IMR-90 (cell line): ENCODE measurements around the gene HMHB1. TPM values are rescaled to one million over a fixed set of nuclear protein-coding genes. Genes with fewer than 3 reads are reported as not detected.

Experiments used
- ATAC-seq: fragments of 200-7000 bp; cut with Tn5 transposase; 2 replicates; pipeline ENCODE4 v1.9.1; 2020; ENCODE audit warnings: low read depth, mild to moderate bottlenecking, moderate library complexity
- BruUV-seq: library from RNA; stranded (reverse); fragments of 400-500 nt; replicated peaks from 2 replicates; lab custom pipeline; 2021; lab: Mats Ljungman, UMichigan
- CTCF ChIA-PET: fragments of 300-600 bp; formaldehyde crosslinking; extraction: SDS; loops from one replicate; lab custom pipeline; 2021; ENCODE audit warnings: antibody characterized with exemption; lab: Yijun Ruan, JAX
- POLR2A ChIA-PET: fragments of 300-600 bp; sonication (Branson Sonifier 250); formaldehyde crosslinking; loops from one replicate; lab custom pipeline; 2022; ENCODE audit warnings: antibody characterized with exemption; ENCODE audit not compliant: unreplicated experiment; lab: Charles Lee
- DNase-seq: peaks from one replicate; pipeline ENCODE4 v3.0.0; 2013
- H2AFZ ChIP-seq: replicated peaks from 2 replicates; pipeline ENCODE3; 2013; ENCODE audit warnings: low read length, mild to moderate bottlenecking; ENCODE audit not compliant: poor library complexity
- H2AK5ac ChIP-seq: 2 replicates; pipeline ENCODE4 v1.6.1; 2013; ENCODE audit warnings: low read depth, low read length, inconsistent platforms
- H2AK9ac ChIP-seq: replicated peaks from 2 replicates; pipeline ENCODE3; 2013; ENCODE audit warnings: mild to moderate bottlenecking, low read depth, low read length, moderate library complexity; ENCODE audit not compliant: poor library complexity
- H2BK120ac ChIP-seq: 2 replicates; pipeline ENCODE4 v1.6.1; 2013; ENCODE audit warnings: low read depth, low read length, inconsistent platforms
- H2BK15ac ChIP-seq: 3 replicates; pipeline ENCODE4 v1.6.1; 2013; ENCODE audit warnings: low read depth, low read length, inconsistent platforms
- H2BK20ac ChIP-seq: 2 replicates; pipeline ENCODE4 v1.6.1; 2013; ENCODE audit warnings: low read depth, mild to moderate bottlenecking, inconsistent platforms, low read length, moderate library complexity
- H2BK5ac ChIP-seq: 2 replicates; pipeline ENCODE4 v1.6.1; 2013; ENCODE audit warnings: mild to moderate bottlenecking, low read depth, low read length, inconsistent platforms; ENCODE audit not compliant: poor library complexity, severe bottlenecking
- H3K14ac ChIP-seq: replicated peaks from 2 replicates; pipeline ENCODE4 v1.6.1; 2013; ENCODE audit warnings: low read depth, low read length, inconsistent platforms
- H3K18ac ChIP-seq: 2 replicates; pipeline ENCODE4 v1.6.1; 2013; ENCODE audit warnings: low read depth, low read length, control low read depth
- H3K23ac ChIP-seq: 2 replicates; pipeline ENCODE4 v1.6.1; 2013; ENCODE audit warnings: low read depth, low read length, inconsistent platforms
- H3K27ac ChIP-seq: 2 replicates; pipeline ENCODE4 v1.5.1; 2013; ENCODE audit warnings: mild to moderate bottlenecking, control low read depth, low read length; ENCODE audit not compliant: insufficient read depth
- H3K27me3 ChIP-seq: 2 replicates; pipeline ENCODE4 v1.6.1; 2013; ENCODE audit warnings: low read length; ENCODE audit not compliant: control insufficient read depth, insufficient read depth
- H3K36me3 ChIP-seq: 2 replicates; pipeline ENCODE4 v1.6.1; 2013; ENCODE audit warnings: low read length, mixed read lengths; ENCODE audit not compliant: control insufficient read depth, insufficient read depth
- H3K4ac ChIP-seq: 2 replicates; pipeline ENCODE4 v1.6.1; 2013; ENCODE audit warnings: low read depth, low read length, inconsistent platforms
- H3K4me1 ChIP-seq: 2 replicates; pipeline ENCODE4 v1.6.1; 2013; ENCODE audit warnings: low read length, mixed read lengths; ENCODE audit not compliant: control insufficient read depth, insufficient read depth
- H3K4me2 ChIP-seq: 2 replicates; pipeline ENCODE4 v1.6.1; 2013; ENCODE audit warnings: low read depth, mild to moderate bottlenecking, control low read depth, low read length, moderate library complexity
- H3K4me3 ChIP-seq: 2 replicates; pipeline ENCODE4 v1.5.1; 2013; ENCODE audit warnings: low read depth, mild to moderate bottlenecking, control low read depth, low read length, moderate library complexity; ENCODE audit not compliant: insufficient read depth
- H3K56ac ChIP-seq: 2 replicates; pipeline ENCODE4 v1.6.1; 2013; ENCODE audit warnings: low read length, inconsistent platforms; ENCODE audit not compliant: insufficient read depth; ENCODE audit errors: extremely low read depth
- H3K79me1 ChIP-seq, 2 experiments: 2 replicates each; pipeline ENCODE4 v1.6.1; 2013; ENCODE audit warnings: low read length in 2 of 2, inconsistent platforms in 1 of 2, low read depth in 1 of 2
- H3K9ac ChIP-seq: 2 replicates; pipeline ENCODE4 v1.6.1; 2013; ENCODE audit warnings: low read depth, low read length, control low read depth
- H3K9me1 ChIP-seq: 2 replicates; pipeline ENCODE4 v1.6.1; 2013; ENCODE audit warnings: low read length, inconsistent platforms; ENCODE audit not compliant: insufficient read depth
- H3K9me3 ChIP-seq: 2 replicates; pipeline ENCODE4 v1.6.1; 2013; ENCODE audit warnings: low read length; ENCODE audit not compliant: control insufficient read depth, insufficient read depth
- H4K20me1 ChIP-seq: 2 replicates; pipeline ENCODE4 v1.6.1; 2013; ENCODE audit warnings: low read length, inconsistent platforms; ENCODE audit not compliant: insufficient read depth
- H4K5ac ChIP-seq: 2 replicates; pipeline ENCODE4 v1.6.1; 2013; ENCODE audit warnings: mild to moderate bottlenecking, low read depth, low read length, control low read depth
- H4K8ac ChIP-seq, 2 experiments: 2 replicates each; pipeline ENCODE4 v1.6.1; 2013; ENCODE audit warnings: low read depth in 2 of 2, low read length in 2 of 2, control low read depth in 1 of 2, inconsistent platforms in 1 of 2
- H4K91ac ChIP-seq: 2 replicates; pipeline ENCODE4 v1.6.1; 2013; ENCODE audit warnings: low read depth, low read length, inconsistent platforms; ENCODE audit not compliant: insufficient read depth
- CEBPB ChIP-seq: IDR thresholded peaks from 2 replicates; pipeline ENCODE4 v1.6.1; 2012; ENCODE audit warnings: low read depth, low read length, improper control_type of control experiment
- ELK1 ChIP-seq: fragments of 150-350 bp; IDR thresholded peaks from 2 replicates; pipeline ENCODE4 v1.6.1; 2016; ENCODE audit warnings: low read depth, mild to moderate bottlenecking, low read length, moderate library complexity, borderline replicate concordance
- FOS ChIP-seq: fragments of 150-350 bp; IDR thresholded peaks from 2 replicates; pipeline ENCODE4 v1.6.1; 2016; ENCODE audit warnings: low read depth, low read length
- MAZ ChIP-seq: IDR thresholded peaks from 2 replicates; pipeline ENCODE4 v1.6.1; 2012; ENCODE audit warnings: low read depth, mild to moderate bottlenecking, low read length, improper control_type of control experiment, moderate library complexity, borderline replicate concordance
- RAD21 ChIP-seq: IDR thresholded peaks from 2 replicates; pipeline ENCODE4 v1.6.1; 2012; ENCODE audit warnings: low read length, improper control_type of control experiment
- RFX5 ChIP-seq: IDR thresholded peaks from 2 replicates; pipeline ENCODE4 v1.8.0; 2012; ENCODE audit warnings: low read depth, mild to moderate bottlenecking, low read length, moderate library complexity
- WGBS, 2 experiments: methylation state at CpG; one replicate each; pipeline versions ENCODE4 v1.1.5 to v1.1.7; 2013; ENCODE audit warnings: missing lambda C conversion rate in 2 of 2; ENCODE audit not compliant: insufficient read length in 1 of 2; ENCODE audit errors: extremely low coverage in 2 of 2; 5-methylcytosine and 5-hydroxymethylcytosine counted together
- dilution Hi-C: fragments of 300-500 bp; cut with HindIII; formaldehyde crosslinking; loops from one replicate; pipeline ENCODE4 v1.14.3; 2018; ENCODE audit warnings: low sequenced_read_pairs; ENCODE audit not compliant: unreplicated experiment
- in situ Hi-C: fragments of 300-500 bp; cut with MboI; formaldehyde crosslinking; loops from 3 replicates; pipeline ENCODE4 v1.14.3; 2019; ENCODE audit warnings: low sequenced_read_pairs, inconsistent platforms, mixed read lengths
- intact Hi-C: fragments of 100-400 bp; cut with micrococcal nuclease; formaldehyde crosslinking; loops from 2 replicates; pipeline ENCODE4 v1.10.0; 2022
- polyA plus RNA-seq, 3 experiments: library from polyadenylated mRNA; depleted of rRNA; stranded (reverse); fragments of >200 nt; gene quantifications; 2 replicates each; pipeline ENCODE4 v1.2.3, GENCODE V29; 2012; ENCODE audit warnings: low replicate concordance in 1 of 3
- total RNA-seq: library from RNA; depleted of rRNA; stranded (reverse); fragments of >200 nt; gene quantifications from 2 replicates; pipeline ENCODE4 v1.2.3, GENCODE V29; 2012

HMHB1 gene
- total and polyA plus RNA-seq, 2 of the 4 experiments (the other 2 are of a cell fraction): not detected

GRCh38 chr5:143767162-143767561 is 44.8 kb upstream of the HMHB1 start:
- 100% methylated on average over 1 of the region's 3 CpGs; no CpG with 5 or more reads in 1 of the 2 experiments for WGBS, 2 experiments
- Histone ChIP-seq H3K4me2 (no peak overlapping the region), H2AK9ac (no peak overlapping the region), H2AFZ (no peak overlapping the region), H2BK120ac (no peak overlapping the region), H3K56ac (no peak overlapping the region), H3K27ac (no peak overlapping the region), H3K9me1 (peaks cover 3% of the 10 kb centered on the region; the same call in 1 of the 2 replicates), H3K9ac (no peak overlapping the region), H2BK15ac (no peak overlapping the region; the same call in 2 of the 3 replicates), H3K14ac (no peak overlapping the region), H3K18ac (no peak overlapping the region), H4K8ac (no peak overlapping the region), H4K5ac (no peak overlapping the region), H2BK5ac (no peak overlapping the region), H4K91ac (no peak overlapping the region), H2AK5ac (no peak overlapping the region), H3K4ac (no peak overlapping the region), H3K4me1 (peaks cover 9% of the 10 kb centered on the region), H3K23ac (no peak overlapping the region), H2BK20ac (no peak overlapping the region), H3K27me3 (no peaks in the 10 kb centered on the region), H3K4me3 (no peak overlapping the region), H3K9me3 (no peaks in the 10 kb centered on the region), H3K79me1 (no peaks in the 10 kb centered on the region), H3K36me3 (no peaks in the 10 kb centered on the region), H4K20me1 (no peaks in the 10 kb centered on the region)
- DNase-seq: no peak
- POLR2A ChIA-PET: interaction anchor here (1.1 kb wide), 1 partner anchor 8 kb away, joined by 3 read pairs; no protein-coding TSS in a partner anchor
- no TSS peak for BruUV-seq
- CTCF ChIA-PET: interaction anchor here (0.6 to 1.6 kb wide), 3 partner anchors 9 to 369 kb away, joined by 3 to 4 read pairs (median 3); no protein-coding TSS in a partner anchor
- dilution Hi-C loops: no loop called here
- TF ChIP-seq FOS (no peak), MAZ (no peak), RFX5 (no peak), RAD21 (no peak), ELK1 (no peak), CEBPB (no peak)
- in situ Hi-C loops: no loop called here
- no peak for ATAC-seq
- intact Hi-C loops: no loop called here
